Neuron (in vitro differentiated cells): Measurements from ENCODE around the gene RIPK3.
"Not testable (repeated sequence)": the region's sequence is repeated elsewhere in the genome, so short reads cannot be mapped to it uniquely, and the experiment has no call there.

ENCODE experiments used
- H2AFZ ChIP-seq: one replicate; pipeline ENCODE4 v1.6.1; 2013; ENCODE audit warnings: low read depth, mild to moderate bottlenecking, inconsistent platforms, low read length, moderate library complexity
- H3K27me3 ChIP-seq: one replicate; pipeline ENCODE4 v1.6.1; 2013; ENCODE audit warnings: low read length; ENCODE audit not compliant: insufficient read depth
- H3K36me3 ChIP-seq: one replicate; pipeline ENCODE4 v1.6.1; 2013; ENCODE audit warnings: low read length; ENCODE audit not compliant: insufficient read depth
- H3K4me1 ChIP-seq: one replicate; pipeline ENCODE4 v1.6.1; 2013; ENCODE audit warnings: low read length; ENCODE audit not compliant: insufficient read depth
- H3K4me3 ChIP-seq: 2 replicates; pipeline ENCODE4 v1.5.1; 2013; ENCODE audit warnings: mild to moderate bottlenecking, low read length, moderate library complexity
- H3K9me3 ChIP-seq: one replicate; pipeline ENCODE4 v1.6.1; 2013; ENCODE audit warnings: low read length

RIPK3 gene

DNA sequence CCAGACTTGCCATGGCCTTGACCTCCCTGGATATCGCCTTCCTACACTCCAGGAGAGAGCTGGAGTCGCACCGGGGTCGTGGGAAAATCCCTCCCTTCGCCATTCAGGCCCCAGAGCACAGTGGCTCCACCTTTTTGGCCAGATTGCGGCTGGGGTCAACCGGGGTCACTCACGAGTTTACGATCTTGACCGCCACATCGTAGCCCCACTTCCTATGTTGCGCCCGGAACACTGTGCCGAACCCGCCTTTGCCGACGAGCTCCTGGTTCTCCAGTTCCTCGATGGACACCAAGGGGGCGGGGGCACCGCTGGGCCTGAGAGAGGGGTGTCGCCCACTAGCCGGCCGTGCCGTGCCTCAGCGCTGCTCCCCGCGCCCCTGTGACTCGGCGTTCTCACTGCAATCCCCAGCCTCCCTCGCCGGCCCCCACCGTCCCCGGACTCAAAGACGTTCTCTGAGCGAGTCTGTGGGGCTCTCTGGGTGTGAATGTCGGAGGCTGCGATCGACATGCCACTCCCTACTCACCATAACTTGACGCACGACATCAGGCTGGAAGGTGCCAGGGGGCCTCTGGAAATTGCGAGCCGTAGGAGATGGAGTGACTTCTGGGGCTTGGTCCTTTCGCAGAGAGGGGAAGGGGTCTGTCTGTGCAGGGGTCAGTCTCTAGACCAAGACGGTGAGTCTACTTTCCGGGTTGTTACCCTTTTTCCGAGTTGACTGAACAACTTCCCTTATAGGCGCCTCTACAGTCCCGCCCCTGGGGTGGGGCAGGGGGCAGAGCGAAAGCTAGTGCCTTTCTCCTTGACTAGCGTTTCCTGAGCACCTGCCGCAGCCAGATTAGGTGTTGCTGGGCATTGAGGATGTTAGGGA, at the start of gene RIPK3:
RIPK3 (minus strand) TSS at position 708 of the 868 bp plus-strand sequence; CDS start at position 543, 165 bp downstream.
- Histone ChIP-seq H3K36me3 (no peaks in the 10 kb centered on the region), H3K9me3 (peaks cover 2% of the 10 kb centered on the region), H3K4me1 (peaks cover 8% of the 10 kb centered on the region), H2AFZ (no peak within 1 kb of the TSS), H3K27me3 (peaks cover 86% of the 10 kb centered on the region), H3K4me3 (no peak within 1 kb of the TSS)

DNA sequence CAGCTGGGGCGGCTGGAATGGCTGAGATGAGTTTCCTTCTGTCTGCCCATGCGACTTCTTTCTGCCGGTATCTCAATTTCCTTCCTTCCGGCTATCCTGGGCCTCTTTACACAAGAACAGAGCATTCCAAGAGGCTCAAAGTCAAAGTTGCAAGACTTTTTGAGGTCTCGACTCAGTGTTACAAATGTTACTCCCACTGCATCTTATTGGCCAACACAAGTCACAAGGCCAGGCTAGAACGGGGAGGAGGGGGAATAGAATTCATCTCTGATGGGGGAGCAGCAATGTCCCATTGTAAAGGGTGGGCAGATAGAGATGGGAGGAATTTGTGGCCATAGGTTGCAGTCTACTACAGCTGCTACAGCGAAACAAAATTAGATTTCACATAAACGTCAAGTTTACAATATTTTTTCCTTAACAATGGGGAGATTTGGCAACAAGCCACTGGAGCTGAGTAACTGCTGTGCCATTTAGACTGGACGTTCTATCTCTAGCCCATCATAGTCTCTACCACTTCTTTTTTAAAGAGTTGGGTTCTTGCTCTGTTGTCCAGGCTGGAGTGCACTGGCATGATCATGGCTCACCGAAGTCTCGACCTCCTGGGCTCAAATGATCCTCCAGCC, 49.5 kb upstream of the RIPK3 start:
- Histone ChIP-seq H3K4me3 (no peak overlapping the region), H3K9me3 (no peaks in the 10 kb centered on the region), H3K4me1 (peaks cover 2% of the 10 kb centered on the region), H3K27me3 (peaks cover 4% of the 10 kb centered on the region), H2AFZ (no peak overlapping the region), H3K36me3 (no peaks in the 10 kb centered on the region)

DNA sequence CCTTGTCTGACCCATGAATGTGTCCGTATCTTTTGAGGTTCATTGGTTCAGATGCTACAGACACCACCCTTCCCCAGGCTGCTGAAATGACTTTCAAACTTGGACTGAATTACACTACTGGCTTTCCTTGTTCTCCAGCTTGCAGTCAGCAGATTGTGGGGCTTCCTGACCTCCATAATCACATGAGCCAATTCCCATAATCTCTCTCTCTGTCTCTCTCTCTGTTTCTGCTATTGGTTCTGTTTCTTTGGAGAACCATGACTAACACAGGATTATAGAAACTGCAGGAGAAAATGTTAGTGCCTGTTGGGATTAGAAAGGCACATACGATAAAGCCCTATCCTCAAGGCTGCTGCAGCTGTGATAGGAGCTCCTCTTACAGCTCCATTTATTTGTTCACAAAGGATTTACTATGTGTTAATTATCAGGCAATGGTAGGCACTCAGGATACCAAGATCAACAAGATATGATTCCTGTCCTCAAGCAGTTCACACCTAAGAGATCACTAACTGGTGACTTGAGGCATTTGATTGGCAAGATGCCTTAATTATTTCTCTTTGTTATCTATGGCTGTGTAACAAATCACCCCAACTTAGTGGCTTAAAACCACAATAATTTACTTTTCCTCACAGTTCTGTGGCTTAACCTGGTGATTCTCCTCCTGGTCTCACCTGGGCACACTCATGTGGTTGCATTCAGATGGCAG, 48.8 kb upstream of the RIPK3 start:
- Histone ChIP-seq H2AFZ (no peak overlapping the region), H3K4me1 (peaks cover 2% of the 10 kb centered on the region), H3K4me3 (no peak overlapping the region), H3K9me3 (no peaks in the 10 kb centered on the region), H3K36me3 (no peaks in the 10 kb centered on the region), H3K27me3 (peaks cover 4% of the 10 kb centered on the region)

DNA sequence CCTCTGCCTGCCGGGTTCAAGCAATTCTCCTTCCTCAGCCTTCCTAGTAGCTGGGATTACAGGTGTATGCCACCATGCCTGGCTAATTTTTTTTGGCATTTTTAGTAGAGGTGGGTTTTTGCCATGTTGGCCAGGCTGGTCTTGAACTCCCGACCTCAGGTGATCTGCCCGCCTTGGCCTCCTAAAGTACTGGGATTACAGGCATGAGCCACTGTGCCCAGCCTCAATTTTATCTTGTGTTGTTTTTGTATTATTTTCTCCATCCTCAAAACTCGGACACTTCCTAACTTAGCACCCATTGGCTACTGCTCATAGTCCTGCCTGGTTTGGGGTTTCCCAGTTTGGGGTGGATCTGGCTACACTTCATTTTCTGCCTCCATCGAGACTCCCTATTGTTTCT, 47.8 kb upstream of the RIPK3 start:
- H3K36me3 ChIP-seq, H2AFZ ChIP-seq: not testable (repeated sequence)

DNA sequence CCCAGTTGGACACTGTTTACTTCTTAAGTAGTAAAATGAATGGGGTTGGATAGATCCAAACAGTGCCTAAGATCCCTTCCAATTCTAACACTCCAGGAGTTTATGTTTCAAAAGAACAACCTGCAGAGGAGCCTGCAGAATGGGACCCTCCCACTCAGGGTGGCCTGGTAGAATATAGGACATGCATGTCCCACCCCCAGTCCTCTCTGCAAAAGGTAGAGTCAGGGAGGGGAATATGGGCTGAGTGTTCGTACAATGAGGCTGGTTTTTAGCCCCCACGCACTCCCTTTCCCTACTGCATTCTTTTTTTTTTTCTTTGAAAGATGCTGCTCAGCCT, 47.2 kb upstream of the RIPK3 start:
- Histone ChIP-seq H3K4me1 (peaks cover 2% of the 10 kb centered on the region), H3K9me3 (no peaks in the 10 kb centered on the region), H3K4me3 (no peak overlapping the region), H3K27me3 (peaks cover 4% of the 10 kb centered on the region), H2AFZ (no peak overlapping the region), H3K36me3 (no peaks in the 10 kb centered on the region)

More for the DNA sequence above, 47.8 kb upstream of the RIPK3 start:
- H3K4me3 ChIP-seq, H3K27me3 ChIP-seq, H3K9me3 ChIP-seq, H3K4me1 ChIP-seq: not testable (repeated sequence)

DNA sequence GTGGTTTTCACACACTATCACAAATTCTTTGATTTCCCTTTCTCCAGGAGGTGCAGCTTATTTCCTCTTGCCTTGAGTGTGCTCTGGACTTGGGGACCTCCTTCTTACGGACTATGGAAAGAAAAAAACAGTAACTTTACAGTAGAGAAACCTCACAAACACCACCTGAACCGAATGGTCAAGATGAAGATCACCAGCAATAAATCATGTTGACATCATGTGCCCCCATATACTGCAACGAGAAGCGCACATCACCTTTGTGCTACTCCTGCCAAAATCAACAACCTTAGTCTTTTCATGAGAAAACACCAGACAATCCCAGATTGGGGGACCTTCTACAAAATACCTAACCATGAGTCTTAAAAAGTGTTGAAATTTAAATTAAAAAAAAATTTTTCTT, 45.7 kb upstream of the RIPK3 start:
- H3K9me3 ChIP-seq, result no peaks in the 10 kb centered on the region
- no peak overlapping the region for H3K4me3 ChIP-seq
- peaks cover 2% of the 10 kb centered on the region for H3K4me1 ChIP-seq
- peaks cover 7% of the 10 kb centered on the region for H3K27me3 ChIP-seq
- no peak overlapping the region for H2AFZ ChIP-seq
- no peaks in the 10 kb centered on the region for H3K36me3 ChIP-seq

DNA sequence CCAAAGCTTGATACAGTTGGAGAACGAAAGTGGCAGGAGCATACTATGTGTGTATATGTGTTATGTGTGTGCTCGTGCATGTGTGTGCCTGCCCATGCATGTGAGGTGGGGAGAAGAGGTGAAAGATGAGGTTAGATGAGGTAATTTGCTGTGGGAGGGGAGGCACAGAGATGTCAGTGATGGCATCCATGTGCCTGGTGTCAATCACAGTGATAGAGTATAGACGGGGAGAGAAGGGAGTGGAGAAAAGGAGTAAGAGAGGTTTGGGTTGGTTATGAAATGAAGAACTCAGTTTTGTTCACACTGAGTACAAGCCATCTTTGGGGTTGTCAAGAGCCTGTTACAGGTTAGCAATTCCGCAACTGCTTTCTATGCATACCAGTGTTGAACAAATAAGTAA, 44.4 kb upstream of the RIPK3 start:
- Histone ChIP-seq H3K27me3 (peaks cover 6% of the 10 kb centered on the region), H3K4me3 (no peak overlapping the region), H3K36me3 (no peaks in the 10 kb centered on the region), H3K4me1 (peaks cover 2% of the 10 kb centered on the region), H2AFZ (no peak overlapping the region), H3K9me3 (no peaks in the 10 kb centered on the region)

DNA sequence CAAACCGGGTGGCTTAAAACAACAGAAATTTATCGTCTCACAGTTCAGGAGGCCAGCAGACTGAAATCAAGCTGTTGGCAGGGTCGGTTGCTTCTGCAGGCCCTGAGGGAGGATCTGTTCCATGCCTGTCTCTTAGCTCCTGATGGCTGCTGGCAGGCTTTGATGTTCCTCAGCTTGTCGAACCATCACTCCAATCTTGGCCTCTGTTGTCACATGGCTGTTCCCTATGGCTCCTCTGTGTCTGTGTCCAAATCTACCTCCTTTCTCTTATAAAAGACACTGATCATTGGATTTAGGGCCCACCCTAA, 42.2 kb upstream of the RIPK3 start:
- peaks cover 4% of the 10 kb centered on the region for H3K27me3 ChIP-seq
- peaks cover 1% of the 10 kb centered on the region for H3K36me3 ChIP-seq
- no peak overlapping the region for H3K4me3 ChIP-seq
- H3K9me3 ChIP-seq, result no peaks in the 10 kb centered on the region
- H3K4me1 ChIP-seq, result no peaks in the 10 kb centered on the region
- no peak overlapping the region for H2AFZ ChIP-seq

DNA sequence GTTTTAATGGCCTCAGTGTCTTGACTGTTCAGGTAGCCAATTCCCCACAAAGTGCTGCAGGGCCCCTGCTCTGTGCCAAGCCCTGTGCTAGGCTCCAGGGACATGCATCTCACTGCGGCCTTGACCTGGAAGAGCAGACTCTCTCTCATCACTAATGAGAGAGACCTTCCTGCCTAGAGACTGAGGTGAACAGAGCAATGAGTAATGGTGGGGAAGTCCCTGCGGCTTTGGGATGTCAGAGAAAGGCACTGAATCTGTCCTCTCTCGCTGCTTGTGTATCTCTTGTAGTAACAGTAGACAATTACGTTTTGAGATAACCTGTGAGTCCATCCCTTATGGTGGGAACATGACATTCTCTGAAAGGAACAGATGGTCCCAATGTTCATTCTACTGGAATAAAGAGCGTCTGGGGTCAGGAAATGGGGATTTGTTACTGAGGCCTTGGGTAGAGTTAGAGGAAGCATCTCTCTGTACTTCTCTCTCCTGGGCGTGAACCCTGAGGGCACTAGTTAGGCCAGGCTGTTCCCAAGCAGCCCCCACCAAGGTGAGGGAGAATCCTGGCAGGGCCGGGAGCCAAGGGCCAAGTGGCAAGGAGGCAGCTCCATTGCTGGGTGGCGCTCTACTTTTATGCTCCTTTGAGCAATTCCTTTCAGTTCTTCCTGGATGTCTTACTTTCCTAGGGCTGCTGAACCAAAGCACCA, 41.7 kb upstream of the RIPK3 start:
- Histone ChIP-seq H3K9me3 (no peaks in the 10 kb centered on the region), H3K27me3 (peaks cover 4% of the 10 kb centered on the region), H2AFZ (no peak overlapping the region), H3K4me3 (no peak overlapping the region), H3K36me3 (peaks cover 6% of the 10 kb centered on the region), H3K4me1 (no peaks in the 10 kb centered on the region)

DNA sequence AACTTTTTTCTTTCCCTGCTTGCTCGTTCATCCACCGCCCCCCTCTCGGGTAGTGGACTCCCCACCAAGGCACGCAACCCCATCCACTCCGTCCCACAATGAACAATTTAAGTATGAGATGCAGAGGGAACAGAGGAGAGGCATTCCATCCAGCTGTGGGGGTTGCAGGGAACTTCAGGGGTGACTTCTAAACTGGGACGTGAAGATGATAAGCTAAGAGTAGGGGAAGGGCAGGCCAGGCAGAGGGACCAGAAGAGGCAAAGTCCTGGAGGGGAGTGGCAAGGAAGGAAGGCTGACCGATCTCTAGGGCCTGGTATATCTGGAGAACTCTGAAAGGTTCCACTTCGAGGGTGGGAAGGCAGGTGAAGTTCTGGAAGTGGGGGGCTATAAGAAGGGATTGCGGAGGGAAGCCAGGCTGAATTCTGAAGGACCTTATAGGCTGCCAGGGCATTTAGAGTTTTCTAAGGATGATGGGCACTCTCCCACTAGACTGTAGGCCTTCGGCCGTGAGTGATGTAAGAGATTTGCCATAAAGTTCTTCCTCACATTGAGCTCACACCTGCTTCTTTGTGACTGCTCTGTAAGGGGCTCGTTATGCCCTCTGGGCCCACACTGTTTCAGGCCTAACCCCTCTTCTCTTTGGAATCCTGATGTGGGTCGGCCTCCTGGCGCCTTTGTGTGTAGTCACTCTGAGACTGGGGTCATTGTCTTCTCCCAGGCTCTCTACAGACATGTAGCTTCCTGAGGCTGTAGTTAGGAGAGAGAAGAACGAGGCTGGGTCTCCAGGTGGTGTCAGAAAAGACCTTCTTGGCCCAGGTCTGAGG, 40.3 kb upstream of the RIPK3 start:
- Histone ChIP-seq H3K4me3 (no peak overlapping the region), H3K9me3 (no peaks in the 10 kb centered on the region), H3K27me3 (peaks cover 4% of the 10 kb centered on the region), H3K4me1 (no peaks in the 10 kb centered on the region), H3K36me3 (peaks cover 10% of the 10 kb centered on the region), H2AFZ (no peak overlapping the region)

DNA sequence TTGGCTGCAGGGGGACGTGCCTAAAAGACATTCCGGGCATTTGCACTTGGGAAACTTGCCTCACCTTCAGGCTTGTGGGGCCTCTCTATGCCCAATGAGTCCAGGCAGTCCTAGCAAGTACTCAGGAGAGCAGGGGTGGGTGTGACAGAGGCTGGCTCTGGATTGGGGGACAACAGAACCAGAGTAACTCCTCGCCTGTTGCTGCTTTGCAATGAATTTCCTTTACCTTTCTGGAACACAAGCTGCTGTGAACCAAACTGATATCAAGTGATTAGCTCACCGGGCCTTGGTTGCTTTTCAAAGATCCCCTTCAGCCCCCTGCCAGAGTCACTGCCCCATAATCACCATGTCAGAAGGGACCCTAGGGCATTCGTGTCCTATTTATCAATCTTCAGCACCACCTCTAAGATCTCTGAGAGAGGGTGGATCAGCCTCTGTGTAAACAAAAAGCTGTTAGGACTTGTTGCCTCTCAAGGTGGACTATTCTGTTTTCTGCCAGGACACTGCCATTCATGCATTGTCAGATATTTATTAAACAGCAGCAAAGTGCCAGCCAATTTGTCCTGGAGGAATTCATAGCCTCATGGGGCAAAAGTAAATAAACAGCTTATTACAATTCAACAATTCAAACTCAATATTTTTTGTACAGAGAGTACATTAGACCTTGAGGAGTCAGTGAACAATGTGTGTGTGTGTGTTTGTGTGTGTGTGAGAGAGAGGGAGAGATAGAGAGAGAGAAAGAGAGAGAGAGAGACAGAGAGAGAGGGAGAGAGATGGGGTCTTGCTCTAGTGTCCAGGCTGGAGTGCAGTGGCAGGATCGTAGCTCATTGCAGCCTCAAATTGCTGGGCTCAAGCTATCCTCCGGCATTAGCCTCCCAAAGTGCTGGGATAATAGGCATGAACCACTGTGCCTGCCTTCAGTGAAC, 39.5 kb upstream of the RIPK3 start:
- Histone ChIP-seq H3K4me1 (no peaks in the 10 kb centered on the region), H3K36me3 (peaks cover 10% of the 10 kb centered on the region), H3K9me3 (no peaks in the 10 kb centered on the region), H2AFZ (no peak overlapping the region), H3K4me3 (no peak overlapping the region), H3K27me3 (peaks cover 4% of the 10 kb centered on the region)

DNA sequence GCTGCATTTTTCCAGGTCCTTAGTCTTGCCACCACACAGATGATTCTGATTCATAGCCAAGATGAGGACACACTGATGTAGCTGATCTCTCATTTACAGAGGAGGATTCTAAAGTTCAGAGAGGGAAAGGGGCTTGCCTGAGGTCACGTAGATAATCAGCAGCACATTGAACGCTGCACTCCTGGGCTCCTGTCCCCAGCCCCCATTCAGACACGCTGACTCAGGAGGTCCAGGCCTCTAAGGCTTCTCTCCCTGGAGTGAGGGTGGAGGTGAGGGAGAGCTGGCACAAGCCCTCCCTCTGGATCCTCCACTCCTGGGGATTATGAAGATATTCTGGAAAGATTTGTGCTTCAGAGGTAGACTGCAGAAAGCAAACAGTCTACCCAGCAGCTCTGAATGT, 38.5 kb upstream of the RIPK3 start:
- H3K4me1 ChIP-seq, result no peaks in the 10 kb centered on the region
- H3K9me3 ChIP-seq, result no peaks in the 10 kb centered on the region
- H3K36me3 ChIP-seq, result peaks cover 15% of the 10 kb centered on the region
- no peak overlapping the region for H2AFZ ChIP-seq
- H3K4me3 ChIP-seq, result no peak overlapping the region
- peaks cover 4% of the 10 kb centered on the region for H3K27me3 ChIP-seq
